Prostate gland (tissue), 2 donors: ENCODE results near the gene ITPR2.

Experiments
- POLR2A ChIP-seq: fragments of 450-650 bp; IDR thresholded peaks from one replicate; pipeline ENCODE4 v1.6.1; 2016; ENCODE audit warnings: antibody characterized with exemption, mild to moderate bottlenecking
- POLR2AphosphoS5 ChIP-seq: sonication (generic); formaldehyde crosslinking; IDR thresholded peaks from one replicate; pipeline ENCODE4 v1.6.1; 2017; ENCODE audit warnings: antibody characterized with exemption
- TF ChIP-seq, protein P1 (sequence below), 4 experiments: fragments of 200-600 bp in 2 of 4; fragments of 450-650 bp in 2 of 4; sonication (generic) in 2 of 4; IDR thresholded peaks; 1 replicate in 3 of 4; 2 replicates in 1 of 4; pipeline ENCODE4 v1.5.1; 2016 to 2019; ENCODE audit warnings: antibody characterized with exemption in 4 of 4, mild to moderate bottlenecking in 2 of 4, moderate library complexity in 2 of 4

DNA sequence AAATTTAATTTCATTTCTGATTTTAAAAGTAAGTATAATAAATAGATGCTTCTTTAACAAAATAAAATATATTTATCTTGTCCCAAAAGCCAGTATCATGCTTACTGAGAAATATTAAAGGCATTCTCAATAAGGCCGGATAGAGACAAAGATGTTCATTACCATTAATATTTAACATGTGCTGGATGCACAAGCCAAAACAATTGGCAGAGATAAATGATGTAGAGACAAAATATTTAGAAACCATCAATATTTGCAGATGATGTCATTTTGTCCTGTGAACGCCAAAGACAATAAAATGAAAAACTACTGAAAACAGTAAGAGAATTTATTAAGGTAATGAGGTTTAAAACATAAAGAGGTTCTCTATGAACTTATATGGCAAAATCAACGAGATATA is 313.5 kb downstream of the ITPR2 start:
- TF ChIP-seq, protein P1, sequence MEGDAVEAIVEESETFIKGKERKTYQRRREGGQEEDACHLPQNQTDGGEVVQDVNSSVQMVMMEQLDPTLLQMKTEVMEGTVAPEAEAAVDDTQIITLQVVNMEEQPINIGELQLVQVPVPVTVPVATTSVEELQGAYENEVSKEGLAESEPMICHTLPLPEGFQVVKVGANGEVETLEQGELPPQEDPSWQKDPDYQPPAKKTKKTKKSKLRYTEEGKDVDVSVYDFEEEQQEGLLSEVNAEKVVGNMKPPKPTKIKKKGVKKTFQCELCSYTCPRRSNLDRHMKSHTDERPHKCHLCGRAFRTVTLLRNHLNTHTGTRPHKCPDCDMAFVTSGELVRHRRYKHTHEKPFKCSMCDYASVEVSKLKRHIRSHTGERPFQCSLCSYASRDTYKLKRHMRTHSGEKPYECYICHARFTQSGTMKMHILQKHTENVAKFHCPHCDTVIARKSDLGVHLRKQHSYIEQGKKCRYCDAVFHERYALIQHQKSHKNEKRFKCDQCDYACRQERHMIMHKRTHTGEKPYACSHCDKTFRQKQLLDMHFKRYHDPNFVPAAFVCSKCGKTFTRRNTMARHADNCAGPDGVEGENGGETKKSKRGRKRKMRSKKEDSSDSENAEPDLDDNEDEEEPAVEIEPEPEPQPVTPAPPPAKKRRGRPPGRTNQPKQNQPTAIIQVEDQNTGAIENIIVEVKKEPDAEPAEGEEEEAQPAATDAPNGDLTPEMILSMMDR (IDR thresholded peaks at IDR 0.05): no peak
- TF ChIP-seq POLR2A (no peak), POLR2AphosphoS5 (no peak)
